HEK293T (cell line): Measurements from ENCODE around the gene SLC39A7.

ENCODE experiments used
- BHLHE40 ChIP-seq: fragments of 450-650 bp; IDR thresholded peaks from 2 replicates; pipeline ENCODE4 v1.6.1; 2016; ENCODE audit warnings: mild to moderate bottlenecking, moderate library complexity, borderline replicate concordance
- FOXK2 ChIP-seq: fragments of 450-650 bp; IDR thresholded peaks from 2 replicates; pipeline ENCODE4 v1.6.1; 2016; ENCODE audit warnings: mild to moderate bottlenecking
- FOXM1 ChIP-seq: fragments of 450-650 bp; IDR thresholded peaks from 2 replicates; pipeline ENCODE4 v1.6.1; 2017; ENCODE audit warnings: mild to moderate bottlenecking, borderline replicate concordance
- HDGF ChIP-seq: fragments of 450-650 bp; IDR thresholded peaks from 2 replicates; pipeline ENCODE4 v1.6.1; 2017; ENCODE audit warnings: antibody characterized with exemption, borderline replicate concordance
- NFRKB ChIP-seq: fragments of 450-650 bp; IDR thresholded peaks from 2 replicates; pipeline ENCODE4 v1.6.1; 2016; ENCODE audit warnings: mild to moderate bottlenecking, moderate library complexity
- PKNOX1 ChIP-seq: fragments of 450-650 bp; IDR thresholded peaks from 2 replicates; pipeline ENCODE4 v1.6.1; 2016

DNA sequence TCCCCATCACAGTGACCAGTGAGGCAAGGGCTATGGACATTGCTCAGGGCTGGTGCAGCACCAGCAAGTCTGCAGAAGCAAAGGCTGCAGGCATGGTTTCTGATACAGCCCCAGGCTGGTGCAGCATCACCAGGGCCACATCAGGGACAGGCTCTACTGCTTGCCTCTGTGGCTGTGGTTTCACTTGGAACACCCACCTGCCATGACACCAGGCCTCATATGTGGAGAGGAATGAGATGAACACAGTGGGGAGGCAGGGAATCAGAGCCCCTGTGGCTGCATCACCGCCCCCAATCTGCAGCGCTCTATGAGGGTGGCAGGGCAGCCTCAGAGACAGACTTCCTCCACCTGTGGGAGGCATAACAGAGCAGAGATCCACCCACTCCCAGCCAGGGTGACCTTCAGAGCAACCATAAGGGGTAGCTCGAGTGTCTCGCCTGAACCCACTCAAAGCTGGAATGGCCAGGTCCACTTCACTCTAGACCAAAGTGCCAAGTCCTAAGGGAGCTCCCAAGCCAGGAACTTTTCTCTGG lies 15.5 kb downstream of the SLC39A7 start:
- TF ChIP-seq HDGF (no peak), FOXK2 (no peak), FOXM1 (no peak), NFRKB (no peak), PKNOX1 (no peak), BHLHE40 (no peak)
